IPS-15b (cell line): ENCODE results near the gene SULT1A2.
A peak's percentile ranks its signal among the peaks of the same experiment; 100 is the strongest.
"Not testable (repeated sequence)": the region's sequence is repeated elsewhere in the genome, so short reads cannot be mapped to it uniquely, and the experiment has no call there.

Source experiments
- H3K27me3 ChIP-seq: one replicate; pipeline ENCODE4 v1.6.1; 2013; ENCODE audit warnings: low read length; ENCODE audit not compliant: control insufficient read depth, insufficient read depth
- H3K36me3 ChIP-seq: one replicate; pipeline ENCODE4 v1.6.1; 2013; ENCODE audit warnings: low read length; ENCODE audit not compliant: control insufficient read depth, insufficient read depth
- H3K4me1 ChIP-seq: one replicate; pipeline ENCODE4 v1.6.1; 2013; ENCODE audit warnings: mild to moderate bottlenecking, low read length; ENCODE audit not compliant: control insufficient read depth, insufficient read depth
- H3K4me3 ChIP-seq: one replicate; pipeline ENCODE4 v1.5.1; 2013; ENCODE audit warnings: low read depth, low read length
- H3K9ac ChIP-seq: one replicate; pipeline ENCODE4 v1.6.1; 2013; ENCODE audit warnings: low read depth, mild to moderate bottlenecking, low read length
- H3K9me3 ChIP-seq: one replicate; pipeline ENCODE4 v1.6.1; 2013; ENCODE audit warnings: mild to moderate bottlenecking, low read length; ENCODE audit not compliant: control insufficient read depth, insufficient read depth

SULT1A2 gene

DNA sequence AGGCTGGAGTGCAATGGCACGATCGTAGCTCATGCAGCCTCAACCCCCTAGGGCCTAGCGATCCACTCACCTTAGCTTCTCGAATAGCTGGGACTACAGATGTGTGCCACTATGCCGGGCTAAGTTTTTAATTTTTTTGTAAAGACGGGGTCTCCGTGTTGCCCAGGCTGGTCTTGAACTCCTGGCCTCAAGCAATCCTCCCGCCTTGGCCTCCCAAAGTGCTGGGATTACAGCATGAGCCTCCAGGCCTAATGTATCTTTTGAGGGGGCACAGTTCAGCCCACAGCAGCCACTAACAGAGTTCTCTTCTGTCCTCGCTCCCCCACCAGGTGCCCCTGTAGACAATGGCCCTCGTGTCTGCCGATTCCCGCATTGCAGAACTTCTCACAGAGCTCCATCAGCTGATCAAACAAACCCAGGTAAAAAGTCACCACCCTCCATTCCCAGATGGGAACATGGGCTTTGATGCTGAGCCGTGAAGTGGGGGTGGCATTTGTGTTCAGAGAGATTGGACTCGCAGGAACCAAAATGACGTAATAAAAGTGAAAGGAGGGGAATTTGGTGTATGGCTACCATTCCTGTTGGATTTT is 16.0 kb downstream of the SULT1A2 start:
- Histone ChIP-seq H3K9ac (no peak overlapping the region), H3K4me1 (no peaks in the 10 kb centered on the region), H3K4me3 (no peak overlapping the region), H3K27me3 (no peaks in the 10 kb centered on the region), H3K36me3 (no peaks in the 10 kb centered on the region), H3K9me3 (no peaks in the 10 kb centered on the region)

DNA sequence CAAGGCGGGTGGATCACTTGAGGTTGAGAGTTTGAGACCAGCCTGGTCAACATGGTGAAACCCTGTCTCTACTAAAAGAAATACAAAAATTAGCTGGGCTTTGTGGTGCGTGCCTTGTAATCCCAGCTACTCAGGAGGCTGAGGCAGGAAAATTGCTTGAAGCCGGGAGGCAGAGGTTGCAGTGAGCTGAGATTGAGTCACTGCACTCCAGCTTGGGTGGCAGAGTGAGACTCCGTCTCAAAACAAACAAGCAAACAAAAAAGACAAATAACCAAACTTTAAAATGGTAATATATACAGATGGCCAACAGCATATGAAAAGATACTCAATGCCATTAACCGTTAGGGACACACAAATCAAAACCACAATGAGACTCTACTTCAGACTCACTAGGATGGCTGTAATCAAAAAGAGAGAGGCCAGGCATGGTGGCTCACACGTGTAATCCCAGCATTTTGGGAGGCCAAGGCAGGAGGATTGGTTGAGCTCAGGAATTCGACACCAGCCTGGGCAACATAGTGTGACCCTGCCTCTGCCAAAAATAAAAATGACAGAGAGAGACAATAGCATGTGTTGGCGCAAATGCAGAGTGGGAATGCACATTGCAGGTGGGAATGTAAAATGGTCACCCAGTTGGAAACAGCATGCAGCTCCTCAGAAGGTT is 21.3 kb downstream of the SULT1A2 start:
- no peaks in the 10 kb centered on the region for H3K27me3 ChIP-seq
- no peaks in the 10 kb centered on the region for H3K36me3 ChIP-seq
- H3K4me1 ChIP-seq: peaks cover 3% of the 10 kb centered on the region
- no peak overlapping the region for H3K4me3 ChIP-seq
- H3K9me3 ChIP-seq: no peaks in the 10 kb centered on the region
- H3K9ac ChIP-seq: no peak overlapping the region

DNA sequence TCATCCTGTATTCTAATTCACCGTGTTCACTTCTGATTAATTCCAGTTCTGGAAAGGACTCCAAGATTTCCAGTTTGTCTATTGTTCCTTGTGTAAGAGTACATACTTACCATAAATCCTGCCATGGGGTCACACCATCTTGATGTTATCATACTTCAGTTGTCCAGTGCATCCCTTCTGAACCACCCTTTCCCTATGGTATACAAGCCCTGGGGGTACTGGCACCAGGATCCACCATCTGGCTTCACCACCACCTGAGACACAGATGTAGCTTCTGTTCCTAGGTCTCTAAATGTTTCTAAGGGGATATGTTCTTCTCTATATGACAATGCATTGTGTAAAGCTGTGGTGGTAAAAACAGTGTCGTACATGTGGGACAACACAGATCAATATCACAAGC is 21.9 kb downstream of the SULT1A2 start:
- Histone ChIP-seq H3K36me3 (no peaks in the 10 kb centered on the region), H3K9me3 (no peaks in the 10 kb centered on the region), H3K4me3 (no peak overlapping the region), H3K9ac (no peak overlapping the region), H3K27me3 (no peaks in the 10 kb centered on the region), H3K4me1 (peaks cover 3% of the 10 kb centered on the region)

DNA sequence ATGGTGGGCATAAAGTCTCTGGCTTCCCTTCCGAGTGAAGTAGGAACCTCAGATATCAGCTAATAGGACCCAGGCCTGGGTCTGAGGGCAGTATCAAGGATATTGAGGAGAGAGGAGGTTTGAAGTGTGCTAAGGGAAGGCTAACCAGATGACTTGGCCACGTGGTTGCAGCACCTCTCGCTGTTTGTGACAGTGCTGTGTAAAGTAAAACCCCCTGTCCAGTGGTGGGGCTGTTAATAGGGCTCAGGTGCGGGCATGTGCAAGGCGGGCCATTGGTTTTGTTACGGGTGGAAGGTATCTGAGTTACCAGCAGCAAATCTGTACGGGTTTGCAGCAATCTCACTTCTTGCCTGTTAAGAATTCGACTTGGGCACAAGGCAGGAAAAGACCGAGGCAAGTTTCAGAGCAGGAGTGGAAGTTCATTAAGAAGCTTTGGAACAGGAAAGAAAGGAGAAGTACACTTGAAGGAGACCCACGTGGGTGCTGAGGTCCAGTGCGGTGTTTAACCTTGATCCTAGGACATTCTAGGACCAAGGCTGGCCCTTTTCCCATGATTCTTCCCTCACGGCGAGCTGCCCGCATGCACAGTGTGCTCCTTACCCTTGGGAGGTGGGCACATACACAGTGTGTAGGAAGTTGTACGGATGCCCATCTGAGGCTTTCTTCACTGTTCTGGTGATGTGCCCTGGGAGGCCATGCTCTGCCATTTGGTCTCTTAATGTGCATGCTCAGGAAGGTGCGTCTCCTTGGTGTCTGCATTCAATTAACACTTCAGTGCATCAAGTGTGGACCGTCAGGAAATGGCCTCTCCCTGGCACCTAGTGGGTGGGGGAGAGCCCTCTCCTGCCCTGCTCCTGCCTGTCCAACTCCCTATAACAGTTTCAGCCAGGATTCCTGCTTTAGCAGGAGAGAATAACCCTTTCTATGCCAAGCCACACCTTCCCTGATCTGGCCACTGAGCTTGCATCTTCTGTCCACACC is 22.8 kb downstream of the SULT1A2 start:
- no peaks in the 10 kb centered on the region for H3K36me3 ChIP-seq
- peaks cover 3% of the 10 kb centered on the region for H3K4me1 ChIP-seq
- H3K27me3 ChIP-seq: no peaks in the 10 kb centered on the region
- no peak overlapping the region for H3K9ac ChIP-seq
- no peak overlapping the region for H3K4me3 ChIP-seq
- no peaks in the 10 kb centered on the region for H3K9me3 ChIP-seq

DNA sequence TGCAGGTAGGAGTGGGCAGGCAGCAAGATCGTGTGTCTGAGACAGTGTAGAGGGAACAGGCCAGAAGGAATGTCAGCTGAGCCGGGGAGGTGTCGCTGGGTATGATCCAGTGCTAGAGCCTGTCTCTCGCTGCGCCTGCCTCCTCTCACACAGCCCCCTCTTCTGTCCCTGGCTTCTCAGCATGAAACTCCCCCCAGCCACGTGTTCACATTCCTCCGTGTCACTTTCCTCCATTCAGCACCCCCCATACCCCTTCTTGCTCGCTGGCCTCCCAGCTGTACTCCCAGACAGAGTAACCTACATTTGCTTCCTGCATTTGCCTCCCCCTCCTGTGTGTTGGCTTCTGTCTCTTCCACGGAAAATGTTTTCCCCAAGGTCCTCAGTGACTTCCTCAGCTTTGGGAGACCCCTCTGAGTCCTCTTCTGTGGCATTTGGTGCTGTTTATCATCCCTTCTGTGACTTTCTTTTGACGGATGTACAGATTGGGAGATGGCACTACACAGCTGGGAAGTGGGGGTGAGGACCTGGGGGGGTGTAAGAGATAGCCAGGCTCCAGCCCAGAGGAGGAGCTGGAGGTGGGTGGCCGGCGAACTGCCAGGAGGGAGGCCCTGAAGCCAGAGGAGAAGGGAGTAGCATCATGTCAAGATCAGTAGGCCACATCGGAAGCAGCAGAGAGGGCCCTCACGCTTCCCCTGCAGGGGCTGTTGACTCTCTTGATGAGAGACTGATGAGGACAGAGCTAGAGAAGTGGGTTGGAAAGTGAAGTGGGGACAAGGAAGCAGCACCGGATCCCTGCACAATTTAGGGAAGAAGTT is 23.9 kb downstream of the SULT1A2 start:
- Histone ChIP-seq H3K27me3 (no peaks in the 10 kb centered on the region), H3K36me3 (no peaks in the 10 kb centered on the region), H3K9me3 (no peaks in the 10 kb centered on the region), H3K4me3 (no peak overlapping the region), H3K4me1 (peaks cover 3% of the 10 kb centered on the region), H3K9ac (peak overlapping the region; percentile 47)

DNA sequence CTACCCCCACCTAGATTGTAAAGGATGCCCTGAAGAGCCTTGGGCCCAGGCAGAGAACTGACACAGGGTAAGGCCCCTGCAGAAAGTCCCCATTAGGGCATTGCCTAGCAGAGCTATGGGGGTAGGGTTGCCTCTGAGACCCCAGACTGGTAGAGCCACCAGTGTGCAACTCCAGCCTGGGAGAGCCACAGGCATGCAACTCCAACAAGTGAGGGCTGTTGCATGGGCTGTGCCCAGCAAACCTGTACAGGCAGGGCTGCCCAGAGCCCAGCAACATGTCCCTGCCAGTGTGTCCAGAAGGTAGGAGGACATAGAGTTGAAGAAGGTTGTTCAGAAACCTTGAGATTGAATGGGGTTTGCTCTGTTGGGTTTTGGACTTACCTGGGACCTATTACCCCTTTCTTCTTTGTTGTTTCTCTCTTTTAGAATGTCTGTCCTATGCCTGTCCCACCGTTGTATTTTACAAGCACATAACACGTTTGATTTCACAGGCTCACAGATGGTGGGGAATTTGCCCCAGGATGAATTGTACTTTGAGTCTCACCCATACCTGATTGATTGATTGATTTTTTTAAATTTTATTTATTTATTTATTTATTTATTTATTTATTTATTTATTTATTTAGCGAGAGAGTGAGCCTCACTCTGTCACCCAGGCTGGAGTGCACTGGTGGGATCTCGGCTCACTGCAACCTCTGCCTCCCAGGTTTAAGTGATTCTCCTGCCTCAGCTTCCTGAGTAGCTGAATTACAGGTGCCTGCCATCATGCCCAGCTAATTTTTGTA is 26.7 kb downstream of the SULT1A2 start:
- H3K27me3 ChIP-seq: no peaks in the 10 kb centered on the region
- H3K9me3 ChIP-seq: no peaks in the 10 kb centered on the region
- no peak overlapping the region for H3K4me3 ChIP-seq
- H3K4me1 ChIP-seq: peaks cover 3% of the 10 kb centered on the region
- H3K36me3 ChIP-seq: no peaks in the 10 kb centered on the region
- H3K9ac ChIP-seq: no peak overlapping the region

DNA sequence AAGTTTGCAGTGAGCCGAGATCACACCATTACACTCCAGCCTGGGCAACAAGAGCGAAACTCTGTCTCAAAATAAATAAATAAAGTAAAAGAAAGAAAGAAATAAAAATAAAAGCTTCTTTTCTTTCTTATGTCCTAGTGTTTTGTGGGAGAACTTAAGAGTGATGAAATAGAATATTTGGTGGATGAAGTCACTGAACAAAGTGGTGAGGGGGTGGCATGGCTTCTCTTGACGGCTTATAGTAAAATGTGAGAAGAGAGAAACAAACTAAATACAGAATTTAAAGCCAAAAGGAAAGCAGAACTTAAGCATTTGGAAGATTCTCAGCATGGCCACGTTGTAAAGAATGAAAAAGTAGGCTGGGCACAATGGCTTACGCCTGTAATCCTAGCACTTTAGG is 27.8 kb downstream of the SULT1A2 start:
- Histone ChIP-seq H3K4me3 (no peak overlapping the region), H3K36me3 (no peaks in the 10 kb centered on the region), H3K4me1 (no peaks in the 10 kb centered on the region), H3K9ac (no peak overlapping the region), H3K27me3 (no peaks in the 10 kb centered on the region), H3K9me3 (no peaks in the 10 kb centered on the region)

DNA sequence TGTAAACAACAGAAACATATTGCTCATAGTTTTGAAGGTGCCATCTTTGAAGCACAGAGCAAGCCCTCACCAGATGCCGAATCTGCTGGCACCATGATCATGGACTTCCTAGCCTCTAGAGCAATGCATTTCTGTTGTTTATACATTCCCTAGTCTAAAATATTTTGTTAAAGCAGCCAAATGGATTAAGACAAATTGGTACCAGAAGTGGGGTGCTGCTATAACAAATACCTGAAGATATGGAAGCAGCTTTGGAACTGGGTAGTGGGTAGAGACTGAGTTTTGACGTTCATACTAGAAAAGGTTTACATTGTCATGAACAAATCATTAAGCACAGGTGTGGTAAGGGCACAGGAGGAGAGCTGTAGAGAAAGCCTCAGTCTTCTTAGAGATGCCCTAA is 29.6 kb downstream of the SULT1A2 start:
- H3K9ac ChIP-seq: no peak overlapping the region
- no peaks in the 10 kb centered on the region for H3K4me1 ChIP-seq
- no peak overlapping the region for H3K4me3 ChIP-seq
- H3K36me3 ChIP-seq: no peaks in the 10 kb centered on the region
- no peaks in the 10 kb centered on the region for H3K27me3 ChIP-seq
- H3K9me3 ChIP-seq: no peaks in the 10 kb centered on the region

DNA sequence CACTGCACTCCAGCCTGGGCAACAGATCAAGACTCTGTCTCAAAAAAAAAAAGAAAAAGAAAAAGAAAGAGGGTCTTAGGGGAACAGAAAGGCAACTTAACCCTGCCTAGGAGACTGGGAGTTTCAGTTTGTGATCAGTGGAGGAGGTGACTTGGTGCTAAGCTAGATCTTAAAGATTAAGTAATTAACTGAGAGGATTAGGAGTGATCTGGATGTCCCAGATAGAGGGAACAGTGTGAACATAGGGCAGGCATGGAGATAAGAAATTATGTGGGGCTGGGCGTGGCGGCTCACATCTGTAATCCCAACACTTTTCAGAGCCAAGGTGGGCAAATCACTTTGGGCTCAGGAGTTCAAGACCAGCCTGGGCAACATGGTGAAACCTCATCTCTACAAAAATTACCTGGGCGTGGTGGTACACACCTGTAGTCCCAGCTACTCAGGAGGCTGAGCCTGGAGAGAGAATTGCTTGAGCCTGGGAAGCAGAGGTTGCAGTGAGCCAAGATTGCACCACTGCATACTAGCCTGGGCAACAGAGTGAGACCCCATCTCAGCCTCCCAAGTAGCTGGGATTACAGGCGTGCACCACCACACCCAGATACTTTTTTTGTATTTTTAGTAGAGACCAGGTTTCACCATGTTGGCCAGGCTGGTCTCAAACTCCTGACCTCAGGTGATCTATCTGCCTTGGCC is 30.5 kb downstream of the SULT1A2 start:
- not testable (repeated sequence) for H3K9me3 ChIP-seq, H3K4me3 ChIP-seq, H3K27me3 ChIP-seq, H3K9ac ChIP-seq, H3K4me1 ChIP-seq, H3K36me3 ChIP-seq

DNA sequence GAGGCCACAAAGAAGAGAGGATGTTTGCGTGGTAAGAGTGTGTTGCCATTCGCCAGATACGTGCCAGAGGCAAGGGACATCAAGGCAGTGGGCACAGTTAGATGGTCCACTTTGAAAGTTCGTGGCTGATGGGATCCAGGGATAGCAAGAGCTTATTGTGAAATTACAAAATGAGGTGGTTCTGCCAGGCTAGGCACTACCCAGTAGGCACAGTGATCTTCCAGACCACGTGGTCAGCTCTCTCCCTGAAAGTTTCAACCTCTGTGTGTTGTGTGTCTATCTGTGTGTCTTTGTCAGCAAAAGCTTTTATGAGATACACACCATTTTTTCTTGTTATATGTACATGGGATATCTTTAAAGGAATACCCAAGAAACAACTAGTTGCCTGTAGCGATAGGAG is 33.6 kb downstream of the SULT1A2 start:
- H3K4me3 ChIP-seq: no peak overlapping the region
- H3K36me3 ChIP-seq: no peaks in the 10 kb centered on the region
- no peaks in the 10 kb centered on the region for H3K4me1 ChIP-seq
- no peaks in the 10 kb centered on the region for H3K9me3 ChIP-seq
- no peak overlapping the region for H3K9ac ChIP-seq
- H3K27me3 ChIP-seq: no peaks in the 10 kb centered on the region
